ENCODE results near the gene KRTAP4-9.
"Not testable (repeated sequence)": the region's sequence is repeated elsewhere in the genome, so short reads cannot be mapped to it uniquely, and the experiment has no call there.

The KRTAP4-9 gene

DNA sequence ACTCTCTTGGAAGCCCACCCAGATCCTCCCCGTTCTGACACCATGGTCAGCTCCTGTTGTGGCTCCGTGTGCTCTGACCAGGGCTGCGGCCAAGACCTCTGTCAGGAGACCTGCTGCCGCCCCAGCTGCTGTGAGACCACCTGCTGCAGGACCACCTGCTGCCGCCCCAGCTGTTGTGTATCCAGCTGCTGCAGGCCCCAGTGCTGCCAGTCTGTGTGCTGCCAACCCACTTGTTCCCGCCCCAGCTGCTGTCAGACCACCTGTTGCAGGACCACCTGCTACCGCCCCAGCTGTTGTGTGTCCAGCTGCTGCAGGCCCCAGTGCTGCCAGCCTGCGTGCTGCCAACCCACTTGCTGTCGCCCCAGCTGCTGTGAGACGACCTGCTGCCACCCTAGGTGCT, at the start of gene KRTAP4-9:
KRTAP4-9 (plus strand) TSS at position 43 of the 400 bp plus-strand sequence; CDS start at position 43, 0 bp downstream.
- not testable (repeated sequence) for DNase-seq (ENCODE audit: low read depth)

DNA sequence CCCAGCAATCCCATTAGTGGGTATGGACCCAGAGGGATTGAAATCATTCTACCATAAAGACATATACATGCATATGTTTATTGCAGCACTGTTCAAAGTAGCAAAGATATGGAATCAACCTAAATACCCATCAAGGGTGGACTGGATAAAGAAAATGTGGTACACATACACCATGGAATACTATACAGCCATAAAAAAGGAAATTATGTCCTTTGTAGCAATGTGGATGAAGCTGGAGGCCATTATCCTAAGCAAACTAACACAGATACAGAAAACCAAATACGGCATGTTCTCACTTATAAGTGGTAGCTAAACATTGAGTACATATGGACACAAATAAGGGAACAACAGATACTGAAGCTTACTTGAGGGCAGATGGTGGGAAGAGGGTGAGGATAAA, 47.6 kb upstream of the KRTAP4-9 start:
- DNase-seq (ENCODE audit: low read depth): no peak

DNA sequence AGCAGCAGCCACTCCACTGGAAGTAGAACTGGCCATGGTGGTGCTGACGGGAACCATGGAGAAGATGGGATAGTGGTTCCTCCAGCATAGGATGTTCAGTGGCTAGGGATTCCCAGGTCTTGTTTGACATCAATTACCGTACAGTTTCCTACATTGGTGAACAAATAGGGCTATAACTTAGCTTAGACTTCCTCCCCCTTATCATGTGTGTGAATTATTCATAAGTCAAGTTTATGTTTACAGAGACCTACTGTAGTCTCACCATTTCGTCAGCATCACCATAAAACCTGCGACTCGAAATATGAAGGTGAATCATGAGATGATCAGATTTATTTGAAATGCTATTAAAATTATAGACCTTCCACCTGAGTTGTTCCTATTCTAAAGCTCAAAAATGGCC, 46.4 kb upstream of the KRTAP4-9 start:
- no peak for DNase-seq (ENCODE audit: low read depth)

DNA sequence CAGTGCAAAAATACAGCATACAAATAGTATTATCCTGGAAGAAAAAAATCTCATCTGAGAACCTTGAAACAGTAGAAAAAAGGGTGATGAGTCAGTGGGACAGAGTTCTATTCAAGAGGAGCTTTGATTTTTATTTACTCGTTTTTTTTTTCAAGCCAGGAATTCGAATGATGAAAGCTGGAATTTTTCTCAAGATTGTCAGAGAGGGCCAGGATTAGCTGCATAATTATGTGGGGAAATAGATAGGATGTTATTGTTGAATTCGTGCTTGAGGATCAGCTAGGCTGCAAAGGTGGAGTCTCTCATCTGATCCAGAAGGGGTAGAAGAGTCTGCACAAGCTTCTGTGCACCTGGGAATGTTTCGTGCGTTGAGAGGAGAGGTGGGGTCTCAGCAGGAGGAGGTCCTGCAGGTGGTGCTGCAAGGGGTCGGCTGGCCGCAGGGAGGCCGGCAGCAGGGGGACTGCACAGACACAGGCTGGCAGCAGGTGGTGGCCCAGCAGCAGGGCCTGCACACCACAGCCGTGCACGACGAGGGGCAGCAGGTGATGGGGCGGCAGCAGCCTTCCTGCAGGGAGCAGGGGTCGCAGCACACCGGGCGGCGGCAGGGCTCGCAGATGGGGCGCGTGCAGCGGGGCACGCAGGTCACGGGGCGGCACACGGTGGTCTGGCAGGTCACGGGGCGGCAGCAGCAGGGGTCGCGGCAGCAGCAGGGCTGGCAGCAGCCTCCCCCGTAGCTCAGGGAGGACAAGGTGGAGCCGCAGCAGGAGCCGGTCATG, 45.7 kb upstream of the KRTAP4-9 start:
- DNase-seq (ENCODE audit: low read depth): peak; percentile 86

DNA sequence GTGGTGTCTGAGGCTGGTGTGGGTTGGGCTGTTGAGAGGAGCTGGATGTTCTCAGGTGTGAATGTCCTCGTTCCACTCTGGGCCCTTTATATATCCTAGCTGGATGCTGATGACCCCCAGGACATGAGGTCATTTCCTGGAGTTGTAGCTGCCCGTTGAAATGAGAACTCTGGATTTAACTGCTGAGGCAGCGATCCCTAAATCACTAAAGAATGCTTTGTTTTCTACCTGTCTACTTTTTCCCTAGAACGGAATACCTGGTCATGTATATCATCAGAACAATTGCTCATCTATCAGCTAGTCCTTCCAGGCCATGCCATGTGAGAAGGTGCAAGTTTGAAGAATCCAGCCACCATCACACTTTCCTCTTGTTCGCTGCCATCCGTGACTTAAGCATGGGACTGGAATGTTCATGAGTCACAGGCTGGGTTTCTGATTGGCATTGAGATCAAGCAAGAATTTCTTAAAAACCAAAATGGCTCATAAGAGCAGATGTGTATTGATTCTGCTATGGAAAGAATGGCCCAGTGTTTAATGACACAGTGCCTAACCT, 45.1 kb upstream of the KRTAP4-9 start, which contains the start of gene KRTAP2-3:
KRTAP2-3 (minus strand) TSS at position 63 of the 553 bp plus-strand sequence. CDS start 64 bp downstream, outside the sequence.
- DNase-seq (ENCODE audit: low read depth): peak; percentile 94

DNA sequence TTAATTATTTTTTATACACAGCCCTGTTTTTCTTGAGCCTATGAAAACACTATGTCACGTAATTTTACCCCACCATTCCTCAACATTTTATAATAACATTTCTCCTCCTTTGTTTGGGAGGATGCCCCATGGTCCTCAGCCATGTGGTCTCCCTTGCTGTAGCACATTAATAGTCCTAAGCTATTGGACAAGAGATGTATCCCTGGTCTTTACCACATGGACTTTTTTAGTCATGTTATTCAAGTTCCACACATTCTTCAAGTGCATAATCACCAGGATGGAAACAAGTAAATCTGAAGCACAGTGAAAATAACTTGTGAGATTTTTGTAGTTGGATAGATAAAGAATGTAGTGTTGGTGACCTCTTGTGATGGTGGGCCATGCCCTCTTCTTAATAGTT, 43.2 kb upstream of the KRTAP4-9 start:
- peak; percentile 90 for DNase-seq (ENCODE audit: low read depth)

DNA sequence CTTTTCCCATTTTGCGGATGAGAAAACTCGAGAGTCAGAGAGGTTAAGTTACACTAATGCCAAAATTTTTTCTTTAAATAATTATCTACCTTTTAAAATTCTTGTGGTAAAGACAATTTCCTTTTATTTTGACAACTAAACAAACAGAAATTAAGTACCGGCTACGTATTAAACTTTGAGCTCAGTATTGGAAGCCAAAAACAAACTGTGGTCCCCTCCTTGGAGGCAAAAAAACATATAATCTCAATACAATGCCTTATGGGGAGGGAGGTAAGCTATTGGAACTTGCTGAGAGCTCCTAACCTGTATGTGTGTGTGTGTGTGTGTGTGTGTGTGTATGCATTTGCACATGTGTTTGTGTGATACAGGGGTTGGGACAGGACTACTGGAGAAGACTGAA, 41.7 kb upstream of the KRTAP4-9 start:
- no peak for DNase-seq (ENCODE audit: low read depth)

DNA sequence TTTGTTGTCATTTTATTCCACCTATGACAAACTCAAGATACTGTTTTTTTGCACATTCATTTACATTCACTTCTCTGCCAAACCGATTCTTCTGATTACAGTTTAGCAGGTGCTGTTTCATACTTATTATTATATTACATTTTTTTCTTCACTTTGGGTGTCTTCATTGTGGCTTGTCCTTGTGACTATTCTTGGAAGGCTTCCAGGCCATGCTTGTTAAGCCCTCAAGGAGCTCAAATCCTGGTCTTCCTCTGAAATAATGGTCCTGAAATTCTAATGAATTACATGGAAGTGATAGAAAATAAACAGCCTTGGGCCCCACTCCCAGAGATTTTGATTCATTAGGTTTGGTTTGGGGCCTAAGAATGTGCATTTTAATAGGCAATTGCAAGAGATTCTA, 40.9 kb upstream of the KRTAP4-9 start:
- no peak for DNase-seq (ENCODE audit: low read depth)

DNA sequence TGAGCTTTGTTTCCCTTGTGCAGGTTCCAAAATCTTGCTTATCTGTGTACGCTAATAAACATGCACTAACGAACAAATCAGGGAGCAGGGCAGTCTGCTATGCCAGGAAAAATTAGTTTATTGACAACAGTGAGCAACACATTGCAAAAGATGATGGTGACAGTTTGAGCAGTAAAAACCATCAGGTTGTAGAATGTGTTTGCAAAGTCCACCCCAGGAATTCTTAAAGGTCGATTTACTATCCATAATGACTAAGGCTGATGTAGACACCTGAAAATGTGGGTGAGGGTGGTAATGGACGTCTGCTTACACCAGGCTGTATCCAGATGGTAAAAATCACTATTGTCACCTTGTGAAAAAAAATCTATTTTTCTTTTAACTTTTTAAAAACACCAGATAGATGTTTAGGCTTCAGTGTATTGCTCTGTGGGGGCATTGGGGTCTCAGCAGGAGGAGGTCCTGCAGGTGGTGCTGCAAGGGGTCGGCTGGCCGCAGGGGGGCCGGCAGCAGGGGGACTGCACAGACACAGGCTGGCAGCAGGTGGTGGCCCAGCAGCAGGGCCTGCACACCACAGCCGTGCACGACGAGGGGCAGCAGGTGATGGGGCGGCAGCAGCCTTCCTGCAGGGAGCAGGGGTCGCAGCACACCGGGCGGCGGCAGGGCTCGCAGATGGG, 40.0 kb upstream of the KRTAP4-9 start:
- DNase-seq (ENCODE audit: low read depth): not testable (repeated sequence)

DNA sequence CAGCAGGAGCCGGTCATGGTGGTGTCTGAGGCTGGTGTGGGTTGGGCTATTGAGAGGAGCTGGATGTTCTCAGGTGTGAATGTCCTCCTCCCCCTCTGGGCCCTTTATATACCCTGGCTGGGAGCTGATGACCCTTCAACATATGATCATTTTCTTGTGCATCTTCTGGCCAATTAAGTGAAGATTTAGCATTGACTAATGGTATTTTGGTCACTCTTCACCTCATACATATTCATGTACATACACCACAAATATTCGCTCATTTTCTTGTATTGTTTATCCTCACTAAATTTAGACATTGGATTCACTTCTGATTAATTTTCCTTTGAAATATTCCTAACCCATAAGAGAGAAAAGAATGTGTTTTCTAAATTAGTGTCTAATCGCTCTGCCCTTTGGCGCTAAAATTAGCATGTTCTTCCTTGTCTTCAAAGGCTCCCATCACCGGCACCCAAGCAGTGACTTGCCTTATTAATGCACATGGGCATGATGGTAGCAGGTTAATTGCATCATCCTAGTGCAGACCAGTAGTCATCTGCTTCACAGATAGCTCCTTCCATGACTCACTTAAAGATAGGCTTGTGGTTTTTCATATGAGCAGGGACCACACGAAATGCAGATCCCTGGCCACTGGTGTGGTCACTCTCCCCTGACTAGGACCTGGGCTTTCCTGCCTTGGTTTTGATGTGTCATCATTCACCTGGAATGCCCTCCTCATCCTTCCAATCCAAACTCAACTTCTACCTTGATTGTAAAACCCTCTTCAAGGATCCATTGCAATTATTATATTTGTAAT, 39.2 kb upstream of the KRTAP4-9 start, which contains the start of gene KRTAP2-4:
KRTAP2-4 (minus strand) TSS at position 51 of the 796 bp plus-strand sequence; CDS start at position 17, 34 bp downstream.
- peak; percentile 80 for DNase-seq (ENCODE audit: low read depth)

DNA sequence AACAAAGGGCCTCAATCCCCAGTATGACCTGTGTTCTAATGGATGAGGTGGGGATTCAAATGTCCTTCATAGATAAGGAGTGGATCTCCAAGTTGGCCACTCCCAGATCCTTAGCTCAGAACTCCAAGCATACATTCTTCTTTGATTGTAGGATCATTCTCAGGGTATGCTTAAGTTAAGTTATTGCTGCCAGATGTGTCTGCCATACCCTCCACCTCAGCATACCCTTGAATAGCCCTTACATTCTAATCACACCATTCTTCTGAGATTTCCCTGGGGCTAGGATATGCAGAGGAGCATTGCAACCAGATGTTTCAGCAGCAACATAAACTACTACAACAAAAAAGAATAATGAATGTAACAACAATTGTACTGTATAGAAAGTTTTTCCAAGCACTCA, 37.9 kb upstream of the KRTAP4-9 start:
- no peak for DNase-seq (ENCODE audit: low read depth)

DNA sequence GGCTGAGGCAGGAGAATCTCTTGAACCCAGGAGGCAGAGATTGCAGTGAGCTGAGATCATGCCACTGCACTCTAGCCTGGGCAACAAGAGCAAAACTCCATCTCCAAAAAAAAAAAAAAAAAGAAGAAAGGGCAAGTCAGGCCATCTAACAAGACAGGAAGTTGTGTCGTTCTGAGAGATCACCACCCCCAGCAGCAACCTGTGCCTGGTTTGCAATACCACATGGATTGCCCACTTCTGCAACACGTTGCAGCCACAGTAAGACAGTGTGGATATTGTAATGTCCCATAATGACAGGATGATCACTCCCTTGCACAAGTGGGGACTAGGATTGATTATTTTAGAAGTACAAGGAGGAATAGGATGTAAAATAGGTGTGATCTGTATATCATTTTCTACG, 36.2 kb upstream of the KRTAP4-9 start:
- no peak for DNase-seq (ENCODE audit: low read depth)

DNA sequence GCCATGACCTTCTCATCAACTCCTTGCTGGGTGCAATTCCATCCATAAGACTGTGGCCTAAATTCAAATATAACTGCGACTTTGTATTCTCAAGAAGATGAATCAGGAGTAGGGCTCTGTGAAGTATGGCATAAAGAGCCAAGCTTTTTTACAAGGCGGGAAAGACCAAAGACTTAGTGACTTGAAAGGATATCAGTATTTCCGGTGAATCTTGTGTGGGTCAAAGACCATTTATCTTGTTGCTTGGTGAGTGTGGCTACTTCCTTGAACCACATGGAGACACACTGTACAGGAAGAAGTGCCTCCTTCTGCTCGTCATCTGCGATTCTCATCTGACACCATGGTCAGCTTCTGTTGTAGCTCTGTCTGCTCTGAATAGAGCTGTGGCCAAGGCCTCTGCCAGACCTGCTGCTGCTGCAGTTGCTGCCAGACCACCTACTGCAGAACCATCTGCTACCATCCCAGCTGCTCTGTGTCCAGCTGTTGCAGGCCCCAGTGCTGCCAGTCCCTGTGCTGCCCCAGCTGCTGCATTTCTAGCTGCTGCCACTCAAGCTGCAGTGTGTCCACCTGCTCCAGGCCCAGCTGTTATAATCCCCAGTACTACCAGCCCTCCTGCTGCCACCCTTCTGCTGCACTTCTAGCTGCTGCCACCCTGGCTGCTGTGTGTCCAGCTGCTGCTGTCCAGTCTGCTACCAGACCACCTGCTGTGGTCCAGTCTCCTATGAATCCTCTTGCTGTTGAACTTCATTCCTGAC, 33.4 kb upstream of the KRTAP4-9 start:
- DNase-seq (ENCODE audit: low read depth): no peak

DNA sequence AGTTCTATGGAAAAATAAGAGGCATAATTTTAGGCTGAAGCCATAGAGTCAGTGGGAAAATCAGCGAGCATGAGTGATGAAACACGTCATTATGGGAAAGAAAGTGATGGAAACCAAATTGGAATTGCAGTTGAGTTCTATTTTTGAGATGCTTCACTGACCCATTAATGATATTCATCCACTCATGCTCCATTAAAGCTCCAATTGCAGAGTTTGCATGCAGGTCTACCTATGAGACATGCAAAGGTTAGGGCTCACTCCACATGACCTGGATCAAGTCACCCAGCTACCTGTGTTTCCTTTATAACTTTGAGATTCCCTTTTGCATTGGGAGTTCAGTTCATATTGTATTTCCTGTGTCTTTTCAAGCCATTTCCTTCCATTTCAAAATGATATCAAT, 31.5 kb upstream of the KRTAP4-9 start:
- DNase-seq (ENCODE audit: low read depth): no peak

DNA sequence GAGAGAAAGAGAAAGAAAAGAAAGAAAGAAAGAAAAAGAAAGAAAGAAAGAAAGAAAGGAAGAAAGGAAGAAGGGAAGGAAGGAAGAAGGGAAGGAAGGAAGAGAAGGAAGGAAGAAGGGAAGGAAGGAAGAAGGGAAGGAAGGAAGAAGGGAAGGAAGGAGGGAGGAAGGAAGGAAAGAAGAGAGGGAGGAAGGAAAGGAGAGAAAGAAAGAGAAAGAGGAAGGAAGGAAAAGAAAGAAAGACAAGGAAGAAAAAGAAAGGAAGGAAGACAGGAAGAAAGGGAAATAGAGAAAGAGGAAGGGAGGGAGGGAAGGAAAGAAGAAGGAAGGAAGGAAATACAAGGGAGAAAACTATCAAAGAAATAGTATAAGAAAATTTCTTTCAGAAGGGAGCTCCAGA, 28.4 kb upstream of the KRTAP4-9 start:
- no peak for DNase-seq (ENCODE audit: low read depth)

DNA sequence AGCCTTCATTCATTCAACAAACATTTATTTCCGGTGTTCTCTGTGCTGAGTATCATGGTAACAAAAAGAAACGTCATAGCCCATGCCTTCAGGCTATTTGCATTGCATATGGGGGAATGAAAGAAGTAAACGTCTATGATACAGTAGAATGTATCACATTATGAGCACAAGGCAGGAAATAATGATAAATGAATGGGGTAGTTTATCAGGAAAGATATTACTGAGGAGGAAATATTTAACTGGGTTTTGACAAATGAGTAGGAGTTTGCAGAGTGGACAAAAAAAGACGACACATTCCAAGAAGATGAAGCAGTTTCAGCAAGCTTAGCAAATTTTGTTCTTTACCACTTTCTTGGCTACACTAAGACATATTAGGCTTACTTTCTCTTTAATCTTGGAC, 22.6 kb upstream of the KRTAP4-9 start:
- DNase-seq (ENCODE audit: low read depth): no peak

DNA sequence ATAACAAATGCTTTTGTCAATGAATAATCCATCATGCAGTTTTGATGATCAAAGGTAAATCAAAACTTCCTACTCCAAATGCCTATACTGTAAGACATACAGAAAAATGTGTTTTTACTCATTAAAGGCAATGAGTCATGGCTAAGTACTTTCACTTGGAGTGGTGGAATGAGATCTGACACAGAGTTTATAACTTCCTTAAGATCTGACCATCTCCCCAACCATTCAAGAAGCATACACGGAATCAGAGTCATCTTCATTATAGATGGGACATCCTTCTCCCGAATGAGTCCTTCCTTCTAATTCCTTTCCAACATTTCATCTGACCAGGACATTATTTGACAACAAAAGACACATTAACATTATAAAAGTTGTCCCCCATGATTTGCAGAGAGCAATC, 21.8 kb upstream of the KRTAP4-9 start:
- not testable (repeated sequence) for DNase-seq (ENCODE audit: low read depth)

DNA sequence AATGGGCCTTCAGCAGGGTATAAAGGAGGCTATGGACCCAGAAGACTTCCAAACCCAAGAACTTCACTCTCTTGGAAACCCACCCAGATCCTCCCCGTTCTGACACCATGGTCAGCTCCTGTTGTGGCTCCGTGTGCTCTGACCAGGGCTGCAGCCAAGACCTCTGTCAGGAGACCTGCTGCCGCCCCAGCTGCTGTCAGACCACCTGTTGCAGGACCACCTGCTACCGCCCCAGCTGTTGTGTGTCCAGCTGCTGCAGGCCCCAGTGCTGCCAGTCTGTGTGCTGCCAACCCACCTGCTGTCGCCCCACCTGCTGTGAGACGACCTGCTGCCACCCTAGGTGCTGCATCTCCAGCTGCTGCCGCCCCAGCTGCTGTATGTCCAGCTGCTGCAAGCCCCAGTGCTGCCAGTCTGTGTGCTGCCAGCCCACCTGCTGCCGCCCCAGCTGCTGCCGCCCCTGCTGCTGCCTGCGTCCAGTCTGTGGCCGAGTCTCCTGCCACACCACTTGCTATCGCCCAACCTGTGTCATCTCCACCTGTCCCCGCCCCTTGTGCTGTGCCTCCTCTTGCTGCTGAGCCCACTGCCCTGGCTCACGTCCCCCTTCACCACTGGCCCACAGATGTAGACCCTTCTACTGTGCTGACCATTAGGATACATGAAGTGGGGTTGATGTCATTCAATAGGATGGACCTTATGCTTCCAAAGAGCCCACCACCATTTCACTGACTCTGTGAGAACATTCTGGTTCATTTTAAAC, 20.9 kb upstream of the KRTAP4-9 start, which contains the start of gene KRTAP4-7:
KRTAP4-7 (plus strand) TSS at position 51 of the 757 bp plus-strand sequence; CDS start at position 108, 57 bp downstream.
- DNase-seq (ENCODE audit: low read depth): not testable (repeated sequence)

DNA sequence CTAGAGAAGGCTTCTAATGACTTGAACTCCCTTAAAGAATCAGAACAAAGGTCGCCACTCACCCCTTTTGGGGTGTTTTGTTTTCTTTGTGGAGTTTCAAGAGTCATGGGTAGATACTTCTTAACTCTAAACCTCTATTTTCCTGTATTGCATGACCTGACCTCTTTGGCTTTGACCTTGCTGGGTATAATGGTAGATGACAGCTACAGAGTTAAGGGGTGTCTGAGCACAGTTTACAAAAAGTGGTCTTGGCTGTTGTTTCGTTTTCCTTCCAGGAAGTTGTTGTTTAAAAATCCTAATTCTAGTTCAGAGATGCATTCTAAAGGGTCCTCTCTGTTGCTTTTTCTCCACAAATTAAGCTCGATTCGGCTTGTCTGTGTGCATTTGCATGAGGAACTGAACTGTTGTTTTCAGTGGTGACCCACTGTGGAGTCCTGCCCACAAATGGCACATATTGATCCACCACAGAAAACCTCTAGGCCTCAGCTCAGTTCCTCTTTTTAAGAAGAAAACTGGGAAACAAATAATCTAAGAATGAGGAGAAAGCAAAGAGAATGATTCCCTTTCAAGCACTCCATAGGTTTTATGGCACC, 16.3 kb upstream of the KRTAP4-9 start:
- DNase-seq (ENCODE audit: low read depth): not testable (repeated sequence)

DNA sequence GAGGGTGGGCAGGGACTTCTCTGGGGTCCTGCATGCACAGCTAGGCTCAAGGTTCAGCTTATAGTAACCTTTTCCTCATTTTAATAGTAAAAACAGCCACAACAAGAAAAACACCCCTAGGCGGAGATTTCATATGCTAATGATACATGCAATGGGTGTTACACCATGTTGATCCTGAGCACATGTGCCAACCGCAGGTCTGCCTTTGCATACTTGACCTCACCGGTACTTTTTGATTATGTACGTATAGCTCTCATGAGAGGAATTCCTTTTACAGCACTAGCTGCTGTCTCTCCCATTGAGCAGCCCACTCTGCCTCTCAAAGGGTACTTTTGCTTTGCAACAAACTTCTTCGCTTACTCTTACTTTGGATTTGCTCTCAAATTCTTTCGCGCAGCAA, 9.1 kb upstream of the KRTAP4-9 start:
- DNase-seq (ENCODE audit: low read depth): no peak
